Prostate gland (tissue), 2 donors: Measurements from ENCODE around the gene ITM2B. TPM values are rescaled to one million over a fixed set of nuclear protein-coding genes. Genes with fewer than 3 reads are reported as not detected.
A peak's percentile ranks its signal among the peaks of the same experiment; 100 is the strongest.

Source experiments
- DNase-seq: peaks from one replicate; pipeline ENCODE4 v3.0.0-alpha.2; 2019; ENCODE audit warnings: low spot score
- H3K27ac ChIP-seq, 2 donors: fragments of 200-600 bp; sonication (generic); 2 replicates each; pipeline ENCODE4 v1.5.1; 2017 to 2019
- H3K27me3 ChIP-seq: fragments of 200-600 bp; sonication (generic); replicated peaks from 2 replicates; pipeline ENCODE4 v1.5.1; 2019; ENCODE audit not compliant: insufficient read depth
- H3K36me3 ChIP-seq, 2 donors: fragments of 200-600 bp; sonication (generic); 1 replicate in 1 of 2; 2 replicates in 1 of 2; pipeline versions ENCODE4 v1.5.1 to v1.8.1; 2017 to 2019
- H3K4me1 ChIP-seq: fragments of 200-600 bp; sonication (generic); replicated peaks from 2 replicates; pipeline ENCODE4 v1.5.1; 2019
- H3K4me3 ChIP-seq, 2 donors: fragments of 200-600 bp; sonication (generic); 2 replicates each; pipeline ENCODE4 v1.5.1; 2017 to 2019
- H3K9me3 ChIP-seq: fragments of 200-600 bp; sonication (generic); 2 replicates; pipeline ENCODE4 v1.5.1; 2017
- CTCF ChIP-seq, 4 experiments: fragments of 200-600 bp in 2 of 4; fragments of 450-650 bp in 2 of 4; sonication (generic) in 2 of 4; IDR thresholded peaks; 1 replicate in 3 of 4; 2 replicates in 1 of 4; pipeline ENCODE4 v1.5.1; 2016 to 2019; ENCODE audit warnings: antibody characterized with exemption in 4 of 4, mild to moderate bottlenecking in 2 of 4, moderate library complexity in 2 of 4
- POLR2A ChIP-seq: fragments of 450-650 bp; IDR thresholded peaks from one replicate; pipeline ENCODE4 v1.6.1; 2016; ENCODE audit warnings: antibody characterized with exemption, mild to moderate bottlenecking
- POLR2AphosphoS5 ChIP-seq: sonication (generic); formaldehyde crosslinking; IDR thresholded peaks from one replicate; pipeline ENCODE4 v1.6.1; 2017; ENCODE audit warnings: antibody characterized with exemption
- WGBS: methylation state at CpG from one replicate; pipeline ENCODE4 v1.1.5; 2018; 5-methylcytosine and 5-hydroxymethylcytosine counted together
- intact Hi-C: fragments of 100-400 bp; cut with DNase I; formaldehyde crosslinking; loops from one replicate; pipeline ENCODE4 v1.14.2; 2022
- total RNA-seq, 2 donors: library from RNA; depleted of rRNA; stranded (reverse); fragments of >200 nt; gene quantifications; one replicate each; pipeline ENCODE4 v1.1.0, GENCODE V29; 2016

The ITM2B gene
- total RNA-seq, 2 donors from 2014 or later = 401 to 632 TPM

DNA sequence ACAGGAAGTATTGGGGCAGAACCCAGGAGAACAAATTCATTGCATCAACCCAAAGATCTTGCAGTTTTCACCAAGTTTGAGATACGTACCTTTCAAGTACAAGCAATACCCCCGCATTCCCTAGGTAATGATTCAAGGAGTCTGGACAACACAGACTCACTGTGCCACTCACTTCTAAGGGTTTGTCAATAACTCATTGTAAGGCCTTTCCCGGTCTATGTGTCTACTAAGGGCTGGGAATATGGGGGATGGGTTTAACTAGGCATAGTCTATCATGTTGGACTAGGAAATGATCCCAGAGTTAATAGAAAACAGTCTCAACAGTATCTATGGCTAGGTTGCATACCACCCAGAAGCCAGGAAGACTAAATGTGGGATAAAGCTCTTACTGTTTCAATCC is 8.3 kb upstream of the ITM2B start:
- TF ChIP-seq CTCF (IDR thresholded peaks at IDR 0.05) (no peak), POLR2AphosphoS5 (no peak), POLR2A (no peak)
- intact Hi-C loops = no loop called here
- H3K27ac ChIP-seq = no peak overlapping the region
- no peaks in the 10 kb centered on the region for H3K36me3 ChIP-seq
- DNase-seq = no peak
- H3K27me3 ChIP-seq = no peaks in the 10 kb centered on the region
- peaks cover 11% of the 10 kb centered on the region for H3K4me1 ChIP-seq
- no peaks in the 10 kb centered on the region for H3K9me3 ChIP-seq
- no peak overlapping the region for H3K4me3 ChIP-seq
- 89% methylated on average over 3 of the region's 3 CpGs for WGBS

DNA sequence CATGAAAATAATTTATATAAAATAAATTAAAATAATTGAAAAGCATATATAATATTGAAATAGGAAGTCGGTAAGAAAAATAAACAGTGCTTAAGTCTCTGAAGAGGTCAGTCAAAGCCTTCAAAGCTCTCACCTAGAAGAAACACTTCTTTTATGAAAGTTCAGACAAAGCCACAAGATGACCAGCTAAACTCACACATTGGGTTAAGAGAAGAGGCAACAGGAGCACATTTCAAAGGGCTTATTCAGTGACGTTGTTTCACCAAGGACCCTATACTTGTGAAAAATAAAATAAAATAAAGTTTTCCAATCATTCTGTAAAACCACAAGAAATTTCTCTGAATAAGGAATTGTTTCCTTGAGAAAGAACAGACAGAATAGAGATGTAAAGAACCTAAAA is 2.5 kb upstream of the ITM2B start:
- Histone ChIP-seq H3K27ac (no peak overlapping the region), H3K4me3 (no peak overlapping the region), H3K36me3 (no peaks in the 10 kb centered on the region), H3K27me3 (no peaks in the 10 kb centered on the region), H3K9me3 (no peaks in the 10 kb centered on the region), H3K4me1 (peaks cover 6% of the 10 kb centered on the region)
- DNase-seq = no peak
- TF ChIP-seq CTCF (IDR thresholded peaks at IDR 0.05) (no peak), POLR2A (no peak), POLR2AphosphoS5 (no peak)
- 80% methylated on average over 2 of the region's 2 CpGs for WGBS
- intact Hi-C loops = loop anchor here (5.0 to 10.0 kb wide), 5 partner anchors 103 to 344 kb away; partner anchors contain the start of genes LPAR6, MED4 and NUDT15

- Histone ChIP-seq H3K36me3 (no peaks in the 10 kb centered on the region), H3K4me3 (no peak overlapping the region), H3K27ac (peak overlapping the region; percentile 2 to 100), H3K9me3 (no peaks in the 10 kb centered on the region), H3K27me3 (no peaks in the 10 kb centered on the region), H3K4me1 (peaks cover 6% of the 10 kb centered on the region)
- 33% methylated on average over 4 of the region's 4 CpGs for WGBS
- intact Hi-C loops = loop anchor here (5.0 to 10.0 kb wide), 5 partner anchors 104 to 344 kb away; partner anchors contain the start of genes LPAR6, MED4 and NUDT15
- TF ChIP-seq POLR2A (no peak), CTCF (IDR thresholded peaks at IDR 0.05) (no peak), POLR2AphosphoS5 (no peak)
- no peak for DNase-seq
Observed at GRCh38 chr13:48231080-48231479, 1.9 kb upstream of the ITM2B start.

DNA sequence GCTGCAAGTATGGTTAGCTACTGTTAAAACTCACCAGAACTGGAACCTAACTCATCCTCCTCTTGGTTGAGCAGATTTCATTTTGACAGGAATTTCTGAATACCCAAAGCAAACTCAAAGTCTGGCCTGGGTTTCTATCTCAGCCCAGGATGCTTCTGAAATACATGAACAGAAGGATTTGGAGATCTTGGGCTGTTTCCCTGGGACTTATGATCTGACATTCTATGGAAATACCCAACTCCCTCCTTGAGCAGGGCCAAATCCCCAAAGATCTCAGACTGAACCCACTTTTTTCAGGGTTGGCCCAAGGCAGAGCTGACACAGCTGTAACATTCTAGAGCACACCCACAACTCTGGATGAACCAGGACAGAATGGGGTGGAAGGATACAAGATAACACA is 1.1 kb upstream of the ITM2B start:
- Histone ChIP-seq H3K27ac (peak overlapping the region; percentile 100), H3K27me3 (no peaks in the 10 kb centered on the region), H3K9me3 (no peaks in the 10 kb centered on the region), H3K4me3 (peak overlapping the region in 1 of 2 donors; percentile 100), H3K36me3 (no peaks in the 10 kb centered on the region), H3K4me1 (peaks cover 6% of the 10 kb centered on the region)
- intact Hi-C loops = loop anchor here (2.0 to 10.0 kb wide), 6 partner anchors 71 to 343 kb away; partner anchors contain the start of genes LPAR6, MED4, NUDT15 and RB1
- no peak for DNase-seq
- TF ChIP-seq POLR2A (no peak), POLR2AphosphoS5 (no peak), CTCF (IDR thresholded peaks at IDR 0.05) (no peak)

DNA sequence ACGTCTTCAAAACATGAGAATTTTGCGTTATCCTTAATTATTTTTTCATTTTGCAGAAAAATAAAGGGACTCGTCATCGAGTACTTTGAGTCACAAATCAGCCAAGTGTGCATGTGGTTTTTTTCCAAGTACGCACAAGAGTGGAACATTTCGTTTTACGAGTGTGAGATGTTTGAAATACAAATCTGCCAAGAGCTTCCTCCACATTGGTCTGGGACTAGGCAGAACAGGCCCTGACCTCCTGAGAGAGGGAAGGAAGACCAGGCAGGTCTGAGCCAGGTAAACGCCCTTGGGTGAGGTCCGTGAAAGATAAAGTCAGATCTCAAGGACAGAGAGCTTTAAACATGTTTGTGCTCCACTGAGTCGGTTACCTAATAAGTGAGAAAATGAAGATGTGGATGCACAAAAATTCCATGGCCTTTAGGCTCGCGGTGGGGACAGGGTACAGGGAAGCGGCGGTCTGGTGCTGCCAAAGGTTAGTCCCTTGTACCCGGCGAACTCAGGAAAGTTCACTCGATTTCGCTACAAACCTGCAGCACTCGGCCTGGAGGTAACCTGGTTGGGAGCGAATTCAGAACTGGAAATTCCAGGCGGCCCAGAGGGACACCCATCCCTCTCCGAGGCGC is 473 bp upstream of the ITM2B start:
- 5% methylated on average over 23 of the region's 23 CpGs for WGBS
- DNase-seq = peak; percentile 47
- no peak for TF ChIP-seq CTCF (IDR thresholded peaks at IDR 0.05)
- TF ChIP-seq POLR2AphosphoS5 = peak; percentile 71
- H3K36me3 ChIP-seq = no peaks in the 10 kb centered on the region
- H3K4me1 ChIP-seq = peaks cover 6% of the 10 kb centered on the region
- H3K9me3 ChIP-seq = no peaks in the 10 kb centered on the region
- no peaks in the 10 kb centered on the region for H3K27me3 ChIP-seq
- intact Hi-C loops = loop anchor here (2.0 to 10.0 kb wide), 6 partner anchors 70 to 342 kb away; partner anchors contain the start of genes LPAR6, MED4, NUDT15 and RB1
- H3K27ac ChIP-seq = peak overlapping the region; percentile 100
- H3K4me3 ChIP-seq = peak overlapping the region; percentile 97 to 100
